NCI-H2107 (cell line): ENCODE results near the gene DUSP9.
"Not testable (repeated sequence)": the region's sequence is repeated elsewhere in the genome, so short reads cannot be mapped to it uniquely, and the experiment has no call there.

ENCODE experiments used
- DNase-seq: peaks from one replicate; lab custom pipeline; 2025; lab: John Stamatoyannopoulos, UW

Gene DUSP9

DNA sequence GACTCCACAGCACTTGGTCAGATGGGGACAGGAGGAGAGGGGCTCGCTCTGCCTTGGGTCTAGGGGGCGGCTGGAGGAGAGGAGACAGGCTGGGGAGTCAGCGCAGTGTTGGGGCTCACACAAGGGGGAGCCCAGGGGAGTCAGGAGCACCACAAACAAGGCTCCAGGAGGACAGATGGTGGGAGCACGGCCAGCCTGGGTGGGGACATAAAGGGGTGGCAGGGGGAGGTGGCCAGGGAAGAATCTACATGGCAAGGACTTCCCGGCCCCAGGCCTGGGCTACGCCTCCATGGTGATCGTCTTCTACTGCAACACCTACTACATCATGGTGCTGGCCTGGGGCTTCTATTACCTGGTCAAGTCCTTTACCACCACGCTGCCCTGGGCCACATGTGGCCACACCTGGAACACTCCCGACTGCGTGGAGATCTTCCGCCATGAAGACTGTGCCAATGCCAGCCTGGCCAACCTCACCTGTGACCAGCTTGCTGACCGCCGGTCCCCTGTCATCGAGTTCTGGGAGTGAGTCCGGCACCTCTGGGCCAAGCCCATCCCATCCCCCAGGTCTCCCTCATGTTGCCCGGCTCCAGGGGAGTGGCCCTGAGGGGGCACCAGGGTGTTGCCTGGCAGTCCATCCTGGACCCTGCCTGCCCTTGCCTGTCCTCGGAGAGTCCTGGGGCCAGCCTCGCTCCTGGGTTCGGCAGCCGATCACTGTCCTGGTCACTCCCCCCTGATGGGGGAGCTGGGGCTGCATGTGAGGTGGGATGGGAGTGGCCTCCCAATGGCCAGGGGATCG, 44.2 kb downstream of the DUSP9 start:
- DNase-seq = not testable (repeated sequence)

DNA sequence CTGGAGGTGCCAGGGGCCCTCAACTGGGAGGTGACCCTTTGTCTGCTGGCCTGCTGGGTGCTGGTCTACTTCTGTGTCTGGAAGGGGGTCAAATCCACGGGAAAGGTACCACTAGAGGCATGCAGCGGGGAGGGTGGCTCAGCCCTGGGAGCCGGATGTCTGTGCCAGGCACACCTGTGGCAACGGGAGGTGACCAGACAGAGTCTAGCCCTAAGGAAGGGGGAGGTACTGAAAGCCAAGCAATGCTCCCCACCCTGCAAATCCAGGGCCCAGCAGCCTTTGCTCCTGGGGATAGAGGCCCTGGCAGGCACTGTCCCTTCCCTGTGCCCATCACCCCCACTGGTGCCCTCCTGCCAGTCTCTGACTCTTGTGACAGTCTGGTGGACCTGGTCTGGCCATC, 45.0 kb downstream of the DUSP9 start:
- no peak for DNase-seq

DNA sequence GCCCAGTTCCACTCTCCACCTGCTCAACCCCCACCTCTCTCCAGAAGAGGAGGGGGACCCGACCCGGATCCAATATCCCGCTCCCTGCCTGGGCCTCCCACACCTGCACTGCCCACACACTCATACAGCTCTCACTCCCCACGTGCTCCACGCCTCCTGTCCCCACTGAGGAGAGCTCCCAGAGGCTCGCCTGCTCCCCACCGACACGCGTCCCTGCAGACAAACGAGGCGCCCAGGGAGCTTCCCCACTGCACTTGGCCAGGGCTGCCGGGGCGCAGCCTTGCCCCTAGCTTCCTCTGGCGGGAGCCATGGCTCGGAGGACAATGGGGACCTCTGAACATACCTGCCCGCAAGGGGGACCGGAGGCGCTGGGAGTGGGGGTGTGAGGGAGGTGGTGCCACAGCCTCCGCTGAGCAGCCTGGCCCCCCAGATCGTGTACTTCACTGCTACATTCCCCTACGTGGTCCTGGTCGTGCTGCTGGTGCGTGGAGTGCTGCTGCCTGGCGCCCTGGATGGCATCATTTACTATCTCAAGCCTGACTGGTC, 45.7 kb downstream of the DUSP9 start:
- DNase-seq = no peak

DNA sequence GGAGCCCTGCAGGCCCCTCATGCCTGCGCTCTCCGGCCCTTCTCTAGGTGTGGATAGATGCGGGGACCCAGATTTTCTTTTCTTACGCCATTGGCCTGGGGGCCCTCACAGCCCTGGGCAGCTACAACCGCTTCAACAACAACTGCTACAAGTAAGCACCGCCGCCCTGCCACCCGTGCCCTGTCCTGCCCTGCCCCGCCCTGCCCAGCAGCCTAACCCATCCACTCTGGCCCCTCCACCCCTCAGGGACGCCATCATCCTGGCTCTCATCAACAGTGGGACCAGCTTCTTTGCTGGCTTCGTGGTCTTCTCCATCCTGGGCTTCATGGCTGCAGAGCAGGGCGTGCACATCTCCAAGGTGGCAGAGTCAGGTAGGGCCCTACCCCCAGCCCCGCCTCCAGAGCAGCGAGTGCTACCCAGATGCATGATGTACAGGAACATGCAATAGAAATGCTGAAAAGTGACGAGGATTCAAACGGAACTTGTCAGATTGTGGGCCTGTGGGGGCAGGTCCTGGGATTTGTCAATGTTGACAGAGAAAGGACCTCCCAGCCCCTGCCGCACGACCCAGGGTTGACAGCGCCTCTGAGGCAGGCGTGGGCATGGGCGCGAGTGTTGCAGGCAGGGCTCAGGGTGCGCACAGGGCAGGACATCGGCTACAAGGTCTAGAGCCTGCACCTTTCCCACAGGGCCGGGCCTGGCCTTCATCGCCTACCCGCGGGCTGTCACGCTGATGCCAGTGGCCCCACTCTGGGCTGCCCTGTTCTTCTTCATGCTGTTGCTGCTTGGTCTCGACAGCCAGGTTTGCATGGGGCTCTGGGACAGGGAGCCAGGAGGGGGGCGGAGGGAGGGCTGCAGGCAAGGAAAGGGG, 46.4 kb downstream of the DUSP9 start:
- no peak for DNase-seq

DNA sequence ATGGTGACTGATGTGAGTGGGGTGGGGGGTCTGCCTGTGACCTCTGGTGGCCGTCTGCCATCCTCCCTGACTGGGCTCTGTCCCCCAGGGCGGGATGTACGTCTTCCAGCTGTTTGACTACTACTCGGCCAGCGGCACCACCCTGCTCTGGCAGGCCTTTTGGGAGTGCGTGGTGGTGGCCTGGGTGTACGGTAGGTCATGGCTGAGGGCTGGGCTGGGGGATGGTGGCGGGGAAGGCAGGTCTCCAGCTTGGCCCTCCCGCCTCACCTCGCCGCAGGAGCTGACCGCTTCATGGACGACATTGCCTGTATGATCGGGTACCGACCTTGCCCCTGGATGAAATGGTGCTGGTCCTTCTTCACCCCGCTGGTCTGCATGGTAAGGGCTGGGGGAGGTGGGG, 47.3 kb downstream of the DUSP9 start:
- DNase-seq = not testable (repeated sequence)

DNA sequence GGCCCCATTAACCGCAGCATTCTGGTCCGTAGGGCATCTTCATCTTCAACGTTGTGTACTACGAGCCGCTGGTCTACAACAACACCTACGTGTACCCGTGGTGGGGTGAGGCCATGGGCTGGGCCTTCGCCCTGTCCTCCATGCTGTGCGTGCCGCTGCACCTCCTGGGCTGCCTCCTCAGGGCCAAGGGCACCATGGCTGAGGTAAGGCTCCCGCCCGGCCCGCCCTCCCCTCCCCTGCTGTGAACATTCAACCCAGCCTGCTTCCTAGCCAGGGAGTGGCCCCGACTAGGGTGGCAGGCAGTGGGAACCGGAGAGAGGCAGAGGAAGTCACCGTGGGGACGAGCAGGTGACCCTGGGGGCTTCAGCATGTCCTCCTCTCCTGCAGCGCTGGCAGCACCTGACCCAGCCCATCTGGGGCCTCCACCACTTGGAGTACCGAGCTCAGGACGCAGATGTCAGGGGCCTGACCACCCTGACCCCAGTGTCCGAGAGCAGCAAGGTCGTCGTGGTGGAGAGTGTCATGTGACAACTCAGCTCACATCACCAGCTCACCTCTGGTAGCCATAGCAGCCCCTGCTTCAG, 47.8 kb downstream of the DUSP9 start:
- no peak for DNase-seq

DNA sequence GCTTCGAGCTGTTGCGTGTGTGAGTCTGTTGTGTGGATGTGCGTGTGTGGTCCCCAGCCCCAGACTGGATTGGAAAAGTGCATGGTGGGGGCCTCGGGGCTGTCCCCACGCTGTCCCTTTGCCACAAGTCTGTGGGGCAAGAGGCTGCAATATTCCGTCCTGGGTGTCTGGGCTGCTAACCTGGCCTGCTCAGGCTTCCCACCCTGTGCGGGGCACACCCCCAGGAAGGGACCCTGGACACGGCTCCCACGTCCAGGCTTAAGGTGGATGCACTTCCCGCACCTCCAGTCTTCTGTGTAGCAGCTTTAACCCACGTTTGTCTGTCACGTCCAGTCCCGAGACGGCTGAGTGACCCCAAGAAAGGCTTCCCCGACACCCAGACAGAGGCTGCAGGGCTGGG, 49.1 kb downstream of the DUSP9 start:
- DNase-seq = no peak

DNA sequence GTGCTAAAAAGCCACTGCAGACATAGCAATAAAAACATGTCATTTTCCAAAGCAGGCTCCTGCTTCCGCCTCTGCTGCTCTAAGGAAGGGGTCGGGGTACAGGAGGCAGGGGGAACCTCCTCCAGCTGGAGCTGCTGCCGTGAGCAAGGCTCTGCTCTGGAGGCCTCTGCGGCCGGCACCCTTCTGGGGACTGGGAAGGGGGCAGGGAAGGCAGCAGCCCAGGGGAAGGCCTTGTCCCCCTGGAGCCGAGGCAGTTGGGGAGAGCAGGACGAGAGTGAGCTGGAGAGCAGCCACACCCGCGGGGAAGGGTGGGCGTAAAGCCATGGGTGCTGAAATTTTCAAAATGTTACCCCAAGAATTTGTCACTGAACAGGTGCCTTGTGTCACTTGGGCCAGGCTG, 49.5 kb downstream of the DUSP9 start:
- not testable (repeated sequence) for DNase-seq

DNA sequence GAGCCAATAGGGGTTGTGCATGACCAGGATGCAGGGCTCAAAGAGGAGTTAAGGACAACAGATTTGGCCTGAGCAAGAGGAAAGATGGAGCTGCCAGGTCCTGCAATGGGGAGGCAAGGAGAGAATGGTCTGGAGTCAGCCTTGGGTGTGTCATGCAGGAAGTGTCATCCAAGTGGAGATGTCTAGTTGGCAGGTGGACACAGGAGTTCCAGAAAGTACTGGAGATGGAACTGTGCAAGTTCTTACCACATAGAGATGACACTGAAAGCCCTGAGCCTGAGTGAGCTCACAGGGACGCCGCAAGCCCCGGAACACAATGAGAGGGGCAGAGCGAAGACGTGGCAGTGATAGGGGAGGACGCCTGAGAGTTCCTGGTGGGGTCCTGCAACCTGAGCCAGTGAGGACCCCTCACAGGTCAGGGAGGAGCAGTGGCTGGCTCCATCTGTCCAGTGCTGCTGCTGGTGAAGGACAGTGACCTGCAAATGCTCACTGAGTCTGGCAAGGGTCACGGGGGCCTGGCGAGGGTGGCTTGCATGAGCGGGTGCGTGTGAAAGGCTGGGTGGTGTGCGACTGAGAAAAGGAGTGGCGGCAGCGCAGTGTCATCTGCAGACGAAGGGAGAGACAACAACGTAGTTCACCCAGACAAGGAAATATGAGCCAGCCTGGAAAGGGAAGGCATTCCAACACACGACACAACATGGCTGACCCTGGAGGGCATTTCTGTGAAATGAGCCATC, 50.2 kb downstream of the DUSP9 start:
- DNase-seq = not testable (repeated sequence)

DNA sequence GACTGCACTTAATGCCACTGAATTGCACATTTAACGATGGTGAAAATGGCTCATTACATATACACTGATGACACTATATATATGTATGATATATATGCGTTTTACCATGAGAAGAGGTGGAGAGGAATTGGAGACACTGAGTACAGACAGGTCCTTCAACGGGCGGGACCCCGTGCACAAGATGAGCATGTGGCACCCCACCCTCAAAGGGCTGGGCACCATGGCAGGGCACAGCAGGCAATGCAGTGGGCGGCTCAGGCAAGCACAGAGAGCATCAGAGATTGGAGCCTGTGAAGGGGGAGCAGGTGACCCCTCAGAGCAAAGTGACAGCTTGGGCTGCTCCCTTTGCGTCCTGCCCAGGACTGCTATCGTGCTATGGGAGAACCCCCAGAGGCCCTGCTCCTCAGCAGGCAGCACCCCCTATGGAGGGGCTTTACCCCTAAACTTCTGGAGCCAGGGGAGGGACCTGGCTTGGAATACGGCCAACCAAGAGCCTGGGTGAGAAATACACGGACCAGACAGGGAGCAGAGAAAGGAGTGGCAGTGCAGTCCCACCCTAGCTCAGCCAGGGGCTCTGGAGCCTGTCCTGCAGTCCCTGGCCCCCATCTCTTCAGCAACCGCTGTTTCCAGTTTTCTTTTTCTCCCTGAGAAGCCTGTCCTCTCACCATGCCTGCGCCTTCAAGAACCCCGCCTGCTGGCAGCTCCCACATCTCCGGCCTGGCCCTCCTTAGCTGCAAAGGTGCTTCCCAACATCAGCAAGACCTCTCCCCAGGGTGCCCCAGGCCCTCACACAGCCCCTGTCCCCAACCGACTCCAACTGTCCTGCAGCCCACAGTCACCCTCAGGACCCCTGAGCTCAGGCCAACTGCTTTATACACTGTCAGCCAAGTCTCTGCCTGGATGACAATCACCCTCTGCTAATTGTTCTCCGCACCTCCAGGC, 51.2 kb downstream of the DUSP9 start:
- no peak for DNase-seq

DNA sequence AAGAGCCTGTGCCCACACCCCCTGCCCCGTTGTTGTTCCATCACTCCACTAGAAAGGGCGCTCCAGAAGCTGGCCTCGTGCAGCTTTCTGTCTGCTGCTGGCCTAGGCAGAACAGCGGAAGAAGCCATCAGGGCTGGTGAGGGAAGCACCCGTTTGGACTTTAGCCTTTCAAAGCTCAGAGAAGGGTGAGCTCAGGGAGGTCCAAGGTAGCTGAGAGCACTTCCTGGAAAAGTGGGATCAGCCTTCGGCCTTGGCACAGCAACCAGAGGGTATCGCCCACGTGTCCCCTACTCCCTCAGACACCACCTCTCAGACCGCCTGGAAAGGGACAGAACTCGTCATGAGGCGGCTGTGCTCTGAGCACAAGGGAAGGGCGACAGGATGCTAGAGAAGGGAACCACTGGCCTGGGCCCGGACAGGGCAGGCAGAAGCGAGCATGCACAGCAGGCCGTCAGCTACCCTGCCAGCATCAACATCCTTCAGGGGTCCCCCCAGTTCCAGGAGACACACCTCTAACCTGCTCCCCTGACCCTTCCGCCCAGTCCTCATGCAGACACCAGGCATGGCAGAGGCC, 52.3 kb downstream of the DUSP9 start:
- DNase-seq = not testable (repeated sequence)

DNA sequence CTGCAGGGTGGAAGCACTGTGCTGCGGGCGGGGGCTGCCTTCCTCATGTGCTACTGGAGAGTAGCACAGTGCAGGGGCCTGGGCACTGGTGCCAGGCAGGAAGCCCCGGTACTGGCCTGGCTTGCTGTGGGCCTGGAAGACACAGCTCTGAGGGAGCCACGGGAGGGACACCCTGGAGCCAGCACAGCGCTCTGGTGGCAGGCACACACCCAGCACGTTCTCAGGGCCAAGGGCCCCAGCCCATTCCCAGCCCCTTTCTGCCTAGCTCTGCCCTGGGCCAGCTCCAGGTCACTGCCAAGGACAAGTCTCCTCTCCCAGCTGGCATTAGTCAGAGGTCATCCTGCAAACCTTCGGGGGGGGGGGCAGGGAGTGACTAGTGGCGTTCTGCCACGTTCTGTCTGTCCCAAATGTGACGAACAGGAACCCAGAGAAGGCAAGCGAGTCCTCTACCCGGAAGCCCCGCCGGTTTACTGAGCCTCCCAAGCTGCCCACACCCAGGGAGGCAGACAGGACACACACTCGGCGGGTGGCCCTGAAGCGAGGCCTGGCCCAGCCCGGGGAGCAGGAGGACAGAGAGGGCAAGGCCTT, 52.9 kb downstream of the DUSP9 start:
- not testable (repeated sequence) for DNase-seq

DNA sequence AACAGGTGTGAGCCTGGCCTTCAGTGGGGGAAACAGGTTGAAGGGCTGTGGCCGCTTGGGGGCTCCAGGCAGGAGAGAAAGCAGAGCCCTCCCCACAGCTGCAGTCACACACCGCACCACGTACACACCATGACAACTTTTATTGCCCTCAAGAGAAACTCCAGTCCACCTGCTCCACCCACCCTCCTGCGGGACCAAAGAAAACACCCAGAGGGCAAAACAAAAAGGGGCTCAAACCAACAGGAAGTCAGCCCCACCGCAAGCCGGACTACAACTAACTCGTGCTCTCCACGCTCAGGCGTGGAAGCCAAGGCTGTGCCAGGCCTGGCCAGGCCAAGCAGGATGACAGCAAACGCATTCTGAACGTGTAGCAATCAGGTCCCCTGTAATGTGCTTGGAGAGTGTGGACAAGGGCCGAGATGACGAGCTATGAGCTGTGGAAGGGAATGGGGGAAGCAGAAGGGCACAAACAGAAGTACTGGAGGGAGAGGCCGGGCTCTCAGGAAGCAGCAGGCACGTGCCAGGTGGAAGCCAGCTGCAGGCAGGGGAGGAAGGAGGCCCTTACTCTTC, 53.5 kb downstream of the DUSP9 start:
- no peak for DNase-seq
